Upper lobe of left lung (tissue), 4 donors: ENCODE data around the gene VDAC1.

ENCODE experiments used
- CTCF ChIP-seq, 6 experiments: fragments of 450-650 bp in 4 of 6; fragments of 200-600 bp in 2 of 6; sonication (generic) in 2 of 6; IDR thresholded peaks; one replicate each; pipeline ENCODE4 v1.5.1; 2016 to 2019; ENCODE audit warnings: antibody characterized with exemption in 6 of 6
- EP300 ChIP-seq, 4 donors: sonication (generic); formaldehyde crosslinking; IDR thresholded peaks; one replicate each; pipeline ENCODE4 v1.5.1; 2017; ENCODE audit warnings: antibody characterized with exemption in 4 of 4, control low read depth in 2 of 4
- POLR2A ChIP-seq, 4 donors: fragments of 450-650 bp; IDR thresholded peaks; one replicate each; pipeline ENCODE4 v1.5.1; 2016 to 2017; ENCODE audit warnings: antibody characterized with exemption in 4 of 4, mild to moderate bottlenecking in 2 of 4

DNA sequence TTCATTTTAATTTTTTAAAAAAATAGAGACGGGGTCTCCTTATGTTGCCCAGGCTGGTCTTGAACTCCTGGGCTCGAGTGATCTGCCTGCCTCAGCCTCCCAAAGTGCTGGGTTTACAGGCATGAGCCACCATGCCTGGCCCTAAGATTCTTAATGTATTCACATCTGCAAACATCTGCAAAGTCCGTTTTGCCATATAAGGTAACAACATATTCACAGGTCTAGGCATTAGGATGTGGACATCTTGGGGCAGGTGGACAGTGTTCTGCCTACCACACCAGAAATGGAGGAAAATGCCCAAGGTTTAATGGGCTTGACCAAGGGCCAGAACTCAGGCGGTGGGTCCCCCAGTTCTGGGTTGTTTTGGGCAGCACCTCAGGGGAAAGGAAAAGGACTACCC, 41.6 kb upstream of the VDAC1 start:
- TF ChIP-seq POLR2A (IDR thresholded peaks at IDR 0.05) (no peak), CTCF (IDR thresholded peaks at IDR 0.05) (no peak), EP300 (IDR thresholded peaks at IDR 0.05) (no peak)
